K562 (cell line): ENCODE measurements around the gene ADRB1. TPM values are rescaled to one million over a fixed set of nuclear protein-coding genes. Genes with fewer than 3 reads are reported as not detected.
A peak's percentile ranks its signal among the peaks of the same experiment; 100 is the strongest.

ENCODE experiments used
- ATAC-seq: fragments of 200-7000 bp; cut with Tn5 transposase; 3 replicates; pipeline ENCODE4 v1.9.1; 2020; ENCODE audit warnings: moderate library complexity
- BruUV-seq: library from RNA; stranded (reverse); fragments of 400-500 nt; replicated peaks from 2 replicates; lab custom pipeline; 2021; lab: Mats Ljungman, UMichigan
- CTCF ChIA-PET: fragments of 300-600 bp; formaldehyde crosslinking; extraction: SDS; loops from one replicate; lab custom pipeline; 2021; ENCODE audit warnings: low intra/inter-chr PET ratio; lab: Yijun Ruan, JAX
- POLR2A ChIA-PET: fragments of 300-600, 350-650 bp; sonication (Branson Sonifier 250); formaldehyde crosslinking; extraction: SDS; loops from one replicate; lab custom pipeline; 2021; ENCODE audit warnings: antibody characterized with exemption, inconsistent platforms; lab: Yijun Ruan, JAX
- DNase-seq, 4 experiments: peaks; one replicate each; pipeline versions ENCODE4 v3.0.0 to v3.0.0-alpha.2; 2011 to 2018; ENCODE audit warnings: low spot score in 3 of 4, mixed read lengths in 3 of 4; ENCODE audit errors: extremely low read depth in 1 of 4
- FAIRE-seq: peaks from 2 replicates; lab custom pipeline; 2011; peaks lifted over from hg19 to GRCh38; lab: Jason Lieb, UNC
- H2AFZ ChIP-seq: 2 replicates; pipeline ENCODE4 v1.6.0; 2011; ENCODE audit warnings: low read depth, low read length, control low read depth, inconsistent platforms
- H3K27ac ChIP-seq: fragments of 200-600 bp; 3 replicates; pipeline ENCODE4 v1.8.0; 2011; ENCODE audit warnings: low read depth, mild to moderate bottlenecking, control low read depth, inconsistent platforms, low read length, moderate library complexity, mixed read lengths; ENCODE audit errors: extremely low read depth
- H3K27me3 ChIP-seq, 2 experiments: fragments of 300-600 bp in 1 of 2; 2 replicates in 1 of 2; 3 replicates in 1 of 2; pipeline versions ENCODE4 v1.6.0 to v1.8.0; 2011; ENCODE audit warnings: inconsistent platforms in 2 of 2, low read length in 2 of 2, mild to moderate bottlenecking in 1 of 2, mixed read lengths in 1 of 2, moderate library complexity in 1 of 2; ENCODE audit not compliant: control insufficient read depth in 2 of 2, insufficient read depth in 2 of 2
- H3K36me3 ChIP-seq: fragments of 300-600 bp; 3 replicates; pipeline ENCODE4 v1.8.0; 2011; ENCODE audit warnings: mild to moderate bottlenecking, low read length, inconsistent platforms; ENCODE audit not compliant: control insufficient read depth, insufficient read depth
- H3K4me1 ChIP-seq, 2 experiments: fragments of 200-600 bp in 1 of 2; replicated peaks in 1 of 2; 2 replicates in 1 of 2; 3 replicates in 1 of 2; pipeline versions ENCODE4 v1.5.1 to v1.8.0; 2011; ENCODE audit warnings: inconsistent platforms in 2 of 2, low read length in 2 of 2, mild to moderate bottlenecking in 1 of 2, mixed read lengths in 1 of 2, moderate library complexity in 1 of 2; ENCODE audit not compliant: control insufficient read depth in 2 of 2, insufficient read depth in 2 of 2
- H3K4me2 ChIP-seq: 2 replicates; pipeline ENCODE4 v1.6.1; 2011; ENCODE audit warnings: low read length, control low read depth, inconsistent platforms, mixed read lengths; ENCODE audit not compliant: insufficient read depth
- H3K4me3 ChIP-seq: fragments of 200-600 bp; sonication (generic), shearing (Covaris generic); 2 replicates; pipeline ENCODE4 v1.5.1; 2016; ENCODE audit warnings: control low read depth, inconsistent platforms
- H3K79me2 ChIP-seq: fragments of 200-600 bp; 3 replicates; pipeline ENCODE4 v1.8.0; 2011; ENCODE audit warnings: low read length, inconsistent platforms; ENCODE audit not compliant: control insufficient read depth, insufficient read depth
- H3K9ac ChIP-seq, 2 experiments: 2 replicates each; pipeline versions ENCODE4 v1.6.0 to v1.6.1; 2011; ENCODE audit warnings: low read depth in 2 of 2, low read length in 2 of 2, control low read depth in 1 of 2, inconsistent platforms in 1 of 2, mild to moderate bottlenecking in 1 of 2, mixed read lengths in 1 of 2; ENCODE audit not compliant: insufficient read depth in 1 of 2
- H3K9me1 ChIP-seq: one replicate; pipeline ENCODE4 v1.6.0; 2011; ENCODE audit warnings: inconsistent platforms, mild to moderate bottlenecking, low read length, moderate library complexity; ENCODE audit not compliant: control insufficient read depth, insufficient read depth
- H3K9me3 ChIP-seq: replicated peaks from 2 replicates; pipeline ENCODE4 v1.5.1; 2011; ENCODE audit warnings: low read depth, low read length, inconsistent platforms; ENCODE audit not compliant: control insufficient read depth, insufficient read depth
- H4K20me1 ChIP-seq: replicated peaks from 2 replicates; pipeline ENCODE4 v1.6.1; 2011; ENCODE audit warnings: low read length, inconsistent platforms, mixed read lengths; ENCODE audit not compliant: control insufficient read depth, insufficient read depth
- HSF4 ChIP-seq: fragments of 250-450 bp; sonication (Bioruptor Pico); IDR thresholded peaks from 2 replicates; pipeline ENCODE4 v2.1.2; 2022; ENCODE audit warnings: mild to moderate bottlenecking, moderate library complexity, borderline replicate concordance
- JUN ChIP-seq, 2 experiments: sonication (generic) in 1 of 2; formaldehyde crosslinking in 1 of 2; IDR thresholded peaks; 2 replicates each; pipeline versions ENCODE4 v1.6.1 to v1.8.0; 2012 to 2022; ENCODE audit warnings: borderline replicate concordance in 2 of 2, mild to moderate bottlenecking in 2 of 2, improper control_type of control experiment in 1 of 2, low read depth in 1 of 2, low read length in 1 of 2, missing genetic modification reagents in 1 of 2
- ZBTB40 ChIP-seq, 2 experiments: fragments of 450-650 bp in 1 of 2; sonication (generic) in 1 of 2; formaldehyde crosslinking in 1 of 2; IDR thresholded peaks; 2 replicates each; pipeline versions ENCODE4 v1.7.1 to v1.9.0; 2016 to 2022; ENCODE audit warnings: inconsistent platforms in 1 of 2, mild to moderate bottlenecking in 1 of 2, missing genetic modification reagents in 1 of 2
- WGBS: fragments of 100-300 bp; shearing (Covaris generic); methylation state at CpG from one replicate; pipeline ENCODE4 v1.1.6; 2016; ENCODE audit warnings: low coverage, mixed read lengths; ENCODE audit not compliant: insufficient coverage; ENCODE audit errors: missing lambda C conversion rate; 5-methylcytosine and 5-hydroxymethylcytosine counted together
- in situ Hi-C: fragments of 300-500 bp; cut with MboI; formaldehyde crosslinking; loops from 4 replicates; pipeline ENCODE4 v1.15.0; 2018; ENCODE audit warnings: inconsistent platforms, mixed read lengths
- intact Hi-C: fragments of 100-400 bp; cut with micrococcal nuclease; formaldehyde crosslinking; loops from 2 replicates; pipeline ENCODE4 v1.14.2; 2022
- polyA plus RNA-seq, 8 experiments: library from polyadenylated mRNA; depleted of rRNA in 4 of 8; stranded (reverse) in 5 of 8; unstranded in 3 of 8; fragments of >200 nt; fragmentation: Nextera tagmentation in 2 of 8; fragmentation: Illumina TruSeq in 1 of 8; extraction: Ambion mirVana in 2 of 8; extraction: Trizol in 1 of 8; gene quantifications; 2 replicates each; pipeline versions ENCODE4 v1.2.1 to v1.2.3, GENCODE V29; 2011 to 2014; ENCODE audit warnings: inconsistent platforms in 1 of 8, missing spikeins in 1 of 8
- total RNA-seq, 7 experiments: library from RNA; depleted of rRNA in 6 of 7; stranded (reverse); fragments of >200 nt in 6 of 7; fragmentation: Illumina TruSeq in 2 of 7; extraction: Trizol in 2 of 7; gene quantifications; 2 replicates each; pipeline versions ENCODE4 v1.2.1 to v1.2.3, GENCODE V29; 2011 to 2021; ENCODE audit warnings: low replicate concordance in 1 of 7

The ADRB1 gene
- total and polyA plus RNA-seq, 9 of the 15 experiments (the other 6 are each of a cell fraction or from before 2014, with no cell fraction given): 0.07 to 0.11 (median 0.09) TPM; not detected in 6

- TF ChIP-seq HSF4 (CRISPR knock-in tag) (no peak), ZBTB40 (IDR thresholded peaks at IDR 0.05) (0 out of 2 replicates have a peak, but pooled peaks have one; percentile 19), ZBTB40 (CRISPR knock-in tag; IDR thresholded peaks at IDR 0.05) (no peak), JUN (IDR thresholded peaks at IDR 0.05; ENCODE audit: borderline replicate concordance, low read depth, low read length) (no peak), JUN (CRISPR knock-in tag; IDR thresholded peaks at IDR 0.05; ENCODE audit: borderline replicate concordance) (no peak)
- TF ChIP-seq, all 486 proteins: peak for 1
- Histone ChIP-seq H3K27ac (no peak overlapping the region), H3K4me3 (no peak overlapping the region), H3K79me2 (no peaks in the 10 kb centered on the region), H2AFZ (no peak overlapping the region), H3K9me1 (no peaks in the 10 kb centered on the region), H3K4me2 (no peak overlapping the region), H4K20me1 (no peaks in the 10 kb centered on the region), H3K9ac (no peak overlapping the region), H3K27me3 (peaks cover 0 to 4% of the 10 kb centered on the region in 2 experiments; a peak in 3 of 5 replicates), H3K9me3 (no peaks in the 10 kb centered on the region), H3K36me3 (no peaks in the 10 kb centered on the region), H3K4me1 (no peaks in the 10 kb centered on the region)
- in situ Hi-C loops (no loop called here), intact Hi-C loops (no loop called here)
- DNase-seq (no peak), FAIRE-seq (no peak), ATAC-seq (no peak)
- POLR2A ChIA-PET: no interaction called here
- CTCF ChIA-PET: no interaction called here
- BruUV-seq: no TSS peak
- WGBS: 0% methylated on average over 4 of the region's 4 CpGs
Observed at GRCh38 chr10:114053946-114054345, 10.3 kb downstream of the ADRB1 start.
